ENCODE data around the gene NCOA7. TPM values are rescaled to one million over a fixed set of nuclear protein-coding genes. Genes with fewer than 3 reads are reported as not detected.
A peak's percentile ranks its signal among the peaks of the same experiment; 100 is the strongest.

Gene NCOA7
- total and polyA plus RNA-seq, 9 of the 15 experiments (the other 6 are each of a cell fraction or from before 2014, with no cell fraction given), result 5.8 to 14.6 (median 9.3) TPM

- TF ChIP-seq ZNF507 (tag; conservative IDR thresholded peaks at IDR 0.05) (no peak), ZNF140 (CRISPR knock-in tag; IDR thresholded peaks at IDR 0.05) (no peak), PRMT5 (CRISPR knock-in tag; IDR thresholded peaks at IDR 0.05) (no peak), TAL1 (IDR thresholded peaks at IDR 0.05) (no peak), SMAD2 (IDR thresholded peaks at IDR 0.05; ENCODE audit: low read depth, low read length) (no peak), BRD9 (IDR thresholded peaks at IDR 0.05; ENCODE audit: low read depth, partially characterized antibody) (no peak), DNMT1 (IDR thresholded peaks at IDR 0.05) (no peak), ZNF668 (CRISPR knock-in tag; IDR thresholded peaks at IDR 0.05) (0 out of 2 replicates have a peak, but pooled peaks have one; percentile 14), DACH1 (IDR thresholded peaks at IDR 0.05; ENCODE audit: partially characterized antibody) (no peak), IFI16 (CRISPR knock-in tag; IDR thresholded peaks at IDR 0.05) (no peak), KDM4B (IDR thresholded peaks at IDR 0.05; ENCODE audit: borderline replicate concordance in 2 of 2, low read depth in 1 of 2) (peak in 1 of 2 experiments; percentile 59; a peak in 1 of 4 replicates), ZNF589 (CRISPR knock-in tag; IDR thresholded peaks at IDR 0.05; ENCODE audit: low read depth) (peak; percentile 91), ZNF324 (CRISPR knock-in tag; IDR thresholded peaks at IDR 0.05) (no peak), BRF1 (IDR thresholded peaks at IDR 0.05; ENCODE audit: borderline replicate concordance, extremely low read depth, insufficient read length) (no peak), CHD4 (IDR thresholded peaks at IDR 0.05; ENCODE audit: insufficient read depth, insufficient replicate concordance, low read depth, low read length, poor library complexity, severe bottlenecking) (no peak), EHMT2 (IDR thresholded peaks at IDR 0.05) (no peak), CHAMP1 (IDR thresholded peaks at IDR 0.05) (peak; percentile 99), TEAD2 (tag; IDR thresholded peaks at IDR 0.05) (no peak), CHD2 (IDR thresholded peaks at IDR 0.05; ENCODE audit: low read depth, low read length) (peak; percentile 18; the same call in 1 of the 2 replicates), PBX2 (CRISPR knock-in tag; IDR thresholded peaks at IDR 0.05; ENCODE audit: low read depth) (no peak), PBX2 (tag; conservative IDR thresholded peaks at IDR 0.05; ENCODE audit: low read depth) (no peak), TRIM25 (IDR thresholded peaks at IDR 0.05; ENCODE audit: borderline replicate concordance) (no peak)
These were observed 166.0 kb downstream of the NCOA7 start, which contains the start of gene HINT3 (continued) for GRCh38 chr6:125956506-125957390.
